Suppressor macrophage treated with lipopolysaccharide for 4 hours (primary cell): Measurements from ENCODE around the gene PCDHA2.
A peak's percentile ranks its signal among the peaks of the same experiment; 100 is the strongest.
"Not testable (repeated sequence)": the region's sequence is repeated elsewhere in the genome, so short reads cannot be mapped to it uniquely, and the experiment has no call there.

Experiments
- DNase-seq: peaks from one replicate; pipeline ENCODE4 v3.0.0-alpha.2; 2020

Gene PCDHA2

DNA sequence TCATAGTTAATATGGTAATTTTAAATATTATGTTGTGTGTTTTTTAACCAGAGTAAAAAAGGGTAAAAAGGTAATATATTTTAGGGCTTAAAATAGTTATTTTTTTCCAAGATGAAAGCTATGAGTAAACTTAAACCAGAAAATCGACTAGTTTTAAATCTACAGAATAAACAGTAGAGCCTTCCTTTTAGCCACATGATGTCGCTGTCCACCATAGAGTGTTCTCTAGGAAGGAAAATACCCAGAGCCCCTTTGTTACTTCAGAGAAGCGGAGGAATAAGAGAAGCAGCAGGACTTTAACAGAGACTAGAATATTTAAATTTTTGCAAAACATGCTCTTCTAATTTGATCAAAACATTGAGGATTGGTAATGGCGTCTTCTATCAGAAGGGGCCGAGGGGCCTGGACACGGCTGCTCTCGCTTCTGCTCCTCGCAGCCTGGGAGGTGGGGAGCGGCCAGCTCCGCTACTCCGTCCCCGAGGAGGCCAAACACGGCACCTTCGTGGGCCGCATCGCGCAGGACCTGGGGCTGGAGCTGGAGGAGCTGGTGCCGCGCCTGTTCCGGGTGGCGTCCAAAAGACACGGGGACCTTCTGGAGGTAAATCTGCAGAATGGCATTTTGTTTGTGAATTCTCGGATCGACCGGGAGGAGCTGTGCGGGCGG is at the start of gene PCDHA2:
Gene PCDHA2 (plus strand): TSS at position 258 of the 664 bp plus-strand sequence.
- no peak for DNase-seq

DNA sequence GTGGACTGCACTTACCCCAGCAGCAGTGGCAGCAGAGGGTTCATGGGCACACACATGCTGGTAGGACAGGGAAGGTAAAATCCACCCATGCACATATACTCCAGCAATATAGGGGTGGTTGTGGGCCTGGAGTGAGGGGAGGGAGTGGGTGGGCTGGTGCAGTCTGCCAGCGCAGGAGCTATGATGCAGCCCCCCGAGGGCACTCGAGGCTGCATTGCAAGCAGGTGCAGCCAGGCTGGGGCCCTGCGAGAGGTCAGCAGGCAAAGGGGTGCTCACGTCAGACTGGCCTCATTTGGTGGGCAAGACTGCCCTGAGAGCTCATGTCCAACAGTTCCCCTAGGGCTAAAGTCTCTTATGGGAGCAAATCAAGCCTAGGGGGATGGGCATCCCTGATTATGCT is 41.1 kb upstream of the PCDHA2 start:
- no peak for DNase-seq

GRCh38 chr5:140764177-140764973 is 30.3 kb upstream of the PCDHA2 start:
- DNase-seq: no peak

DNA sequence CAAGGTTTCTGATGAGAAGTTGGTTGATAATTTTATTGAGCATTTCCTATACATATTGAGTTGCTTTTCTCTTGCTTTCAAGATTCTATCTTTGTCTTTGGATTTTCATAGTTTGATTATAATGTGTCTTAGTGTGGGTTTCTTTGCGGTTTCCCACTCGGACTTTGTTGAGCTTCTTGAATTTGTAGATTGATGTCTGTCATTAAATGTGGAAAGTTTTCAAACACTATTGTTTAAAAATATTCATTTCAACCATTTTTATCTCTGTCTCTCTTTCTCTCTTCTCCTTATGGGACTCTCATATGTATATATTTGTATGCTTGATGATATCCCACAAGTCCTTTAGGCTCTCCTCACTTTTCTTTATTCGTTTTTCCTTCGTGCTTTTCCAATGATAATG is 27.2 kb upstream of the PCDHA2 start:
- DNase-seq: no peak

DNA sequence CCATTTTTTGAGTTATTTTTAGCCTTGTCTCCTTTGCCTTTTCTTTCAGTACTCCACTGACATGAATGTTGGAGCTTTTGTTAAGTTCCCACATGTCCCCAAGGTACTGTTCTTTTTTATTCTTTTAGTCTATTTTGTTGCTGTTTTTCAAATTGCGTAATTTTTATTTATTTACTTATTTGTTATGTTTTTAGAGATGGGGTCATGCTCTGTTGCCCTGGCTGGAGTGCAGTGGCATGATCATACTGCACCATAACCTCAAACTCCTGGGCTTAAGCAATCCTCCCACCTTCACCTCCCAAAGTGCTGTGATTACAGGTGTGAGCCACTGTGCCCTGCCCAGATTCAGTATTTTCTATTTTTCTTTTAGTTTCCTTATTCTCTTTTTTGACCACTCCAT is 14.1 kb upstream of the PCDHA2 start:
- no peak for DNase-seq

DNA sequence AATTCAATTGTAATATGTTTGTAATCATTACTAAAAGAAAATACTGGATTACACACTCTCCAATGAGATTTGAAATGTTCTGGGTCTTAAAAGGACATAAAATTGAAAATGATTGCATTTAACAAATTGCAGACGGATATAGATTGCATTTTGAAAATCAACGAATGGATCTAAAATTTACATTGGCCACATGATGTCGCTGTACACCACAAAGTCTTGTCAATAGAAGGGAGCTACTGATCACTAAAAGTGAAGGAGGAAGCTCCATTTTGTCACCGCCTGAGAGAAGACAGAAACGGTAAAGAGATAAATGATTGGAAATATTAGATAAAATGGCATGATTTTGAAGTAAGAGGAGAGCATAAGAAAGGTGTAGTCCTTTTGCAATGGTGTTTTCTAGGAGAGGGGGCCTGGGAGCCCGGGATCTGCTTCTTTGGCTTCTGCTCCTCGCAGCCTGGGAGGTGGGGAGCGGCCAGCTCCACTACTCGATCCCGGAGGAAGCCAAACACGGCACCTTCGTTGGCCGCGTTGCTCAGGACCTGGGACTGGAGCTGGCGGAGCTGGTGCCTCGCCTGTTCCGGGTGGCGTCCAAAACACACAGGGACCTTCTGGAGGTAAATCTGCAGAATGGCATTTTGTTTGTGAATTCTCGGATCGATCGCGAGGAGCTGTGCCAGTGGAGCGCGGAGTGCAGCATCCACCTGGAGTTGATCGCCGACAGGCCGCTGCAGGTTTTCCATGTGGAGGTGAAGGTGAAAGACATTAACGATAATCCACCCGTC is 8.6 kb upstream of the PCDHA2 start, which contains the start of gene PCDHA1:
Gene PCDHA1 (plus strand): TSS at position 236 of the 782 bp plus-strand sequence.
- no peak for DNase-seq

GRCh38 chr5:140787422-140787821 is 7.2 kb upstream of the PCDHA2 start:
- DNase-seq: not testable (repeated sequence)

DNA sequence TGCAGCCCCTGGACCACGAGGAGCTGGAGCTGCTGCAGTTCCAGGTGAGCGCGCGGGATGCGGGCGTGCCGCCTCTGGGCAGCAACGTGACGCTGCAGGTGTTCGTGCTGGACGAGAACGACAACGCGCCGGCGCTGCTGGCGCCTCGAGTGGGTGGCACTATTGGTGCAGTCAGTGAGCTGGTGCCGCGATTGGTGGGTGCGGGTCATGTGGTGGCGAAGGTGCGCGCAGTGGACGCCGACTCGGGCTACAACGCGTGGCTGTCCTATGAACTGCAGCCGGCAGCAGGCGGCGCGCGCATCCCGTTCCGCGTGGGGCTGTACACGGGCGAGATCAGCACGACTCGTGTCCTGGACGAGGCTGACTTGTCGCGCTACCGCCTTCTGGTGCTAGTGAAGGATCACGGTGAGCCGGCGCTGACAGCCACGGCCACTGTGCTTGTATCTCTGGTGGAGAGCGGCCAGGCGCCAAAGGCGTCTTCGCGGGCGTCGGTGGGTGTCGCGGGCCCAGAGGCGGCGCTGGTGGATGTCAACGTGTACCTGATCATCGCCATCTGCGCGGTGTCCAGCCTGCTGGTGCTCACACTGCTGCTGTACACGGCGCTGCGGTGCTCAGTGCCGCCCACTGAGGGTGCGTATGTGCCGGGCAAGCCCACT is 6.7 kb upstream of the PCDHA2 start:
- DNase-seq: not testable (repeated sequence)

DNA sequence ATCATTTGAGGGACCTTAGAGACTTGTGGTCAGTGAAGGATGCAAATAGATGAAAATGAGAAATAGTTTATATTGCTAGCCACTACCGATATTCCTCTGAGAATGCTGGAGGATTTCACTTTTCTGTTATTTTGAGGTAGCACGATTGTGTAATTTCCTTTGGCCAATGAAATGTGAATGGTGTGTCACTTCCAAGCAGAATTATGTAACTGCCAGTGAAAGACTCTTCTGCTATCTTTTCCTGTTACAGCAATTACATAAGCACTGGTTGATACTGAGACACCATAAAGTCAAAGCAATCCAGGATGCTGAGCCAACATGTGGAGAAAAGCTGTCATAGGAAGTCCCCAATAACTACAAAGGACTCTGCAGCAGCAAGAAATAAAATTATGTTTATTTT is 3.6 kb upstream of the PCDHA2 start:
- no peak for DNase-seq

GRCh38 chr5:140795259-140795641 is 598 bp downstream of the PCDHA2 start:
- no peak for DNase-seq

DNA sequence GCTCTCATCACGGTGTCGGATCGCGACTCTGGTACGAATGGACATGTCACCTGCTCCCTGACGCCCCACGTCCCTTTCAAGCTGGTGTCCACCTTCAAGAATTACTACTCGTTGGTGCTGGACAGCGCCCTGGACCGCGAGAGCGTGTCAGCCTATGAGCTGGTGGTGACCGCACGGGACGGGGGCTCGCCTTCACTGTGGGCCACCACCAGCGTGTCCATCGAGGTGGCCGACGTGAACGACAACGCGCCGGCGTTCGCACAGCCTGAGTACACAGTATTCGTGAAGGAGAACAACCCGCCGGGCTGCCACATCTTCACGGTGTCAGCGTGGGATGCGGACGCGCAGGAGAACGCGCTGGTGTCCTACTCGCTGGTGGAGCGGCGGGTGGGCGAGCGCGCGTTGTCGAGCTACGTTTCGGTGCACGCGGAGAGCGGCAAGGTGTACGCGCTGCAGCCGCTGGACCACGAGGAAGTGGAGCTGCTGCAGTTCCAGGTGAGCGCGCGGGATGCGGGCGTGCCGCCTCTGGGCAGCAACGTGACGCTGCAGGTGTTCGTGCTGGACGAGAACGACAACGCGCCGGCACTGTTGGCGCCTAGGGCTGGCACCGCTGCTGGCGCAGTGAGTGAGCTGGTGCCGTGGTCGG is 1.5 kb downstream of the PCDHA2 start:
- DNase-seq: not testable (repeated sequence)

GRCh38 chr5:140796718-140797095 is 2.1 kb downstream of the PCDHA2 start:
- no peak for DNase-seq

DNA sequence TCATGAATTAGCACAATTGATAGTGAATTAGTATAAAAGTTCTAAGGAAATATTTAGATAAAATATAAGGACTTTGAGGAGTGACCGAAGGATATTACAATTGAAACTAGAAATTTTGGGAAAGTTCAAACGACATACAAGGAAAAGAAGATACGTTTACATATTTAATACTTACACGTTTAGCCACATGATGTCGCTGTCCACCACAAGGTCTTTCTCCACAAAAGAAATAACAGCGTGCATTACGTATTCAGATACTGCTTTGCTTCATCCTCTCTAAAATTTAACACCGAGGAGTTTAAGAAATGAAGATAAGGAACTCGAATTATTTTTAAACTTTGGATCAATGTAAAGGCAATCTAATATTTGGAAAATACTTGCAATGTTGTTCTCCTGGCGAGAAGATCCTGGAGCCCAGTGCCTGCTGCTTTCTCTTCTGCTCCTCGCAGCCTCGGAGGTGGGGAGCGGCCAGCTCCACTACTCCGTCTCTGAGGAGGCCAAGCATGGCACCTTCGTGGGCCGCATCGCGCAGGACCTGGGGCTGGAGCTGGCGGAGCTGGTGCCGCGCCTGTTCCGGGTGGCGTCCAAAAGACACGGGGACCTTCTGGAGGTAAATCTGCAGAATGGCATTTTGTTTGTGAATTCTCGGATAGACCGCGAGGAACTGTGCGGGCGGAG is 6.3 kb downstream of the PCDHA2 start, which contains the start of gene PCDHA3:
Gene PCDHA3 (plus strand): TSS at position 242 of the 678 bp plus-strand sequence.
- no peak for DNase-seq

- no peak for DNase-seq
These were observed 6.8 kb downstream of the PCDHA2 start for GRCh38 chr5:140801494-140801841.

GRCh38 chr5:140802381-140802780 is 7.7 kb downstream of the PCDHA2 start:
- not testable (repeated sequence) for DNase-seq

GRCh38 chr5:140802781-140803271 is 8.2 kb downstream of the PCDHA2 start:
- no peak for DNase-seq

DNA sequence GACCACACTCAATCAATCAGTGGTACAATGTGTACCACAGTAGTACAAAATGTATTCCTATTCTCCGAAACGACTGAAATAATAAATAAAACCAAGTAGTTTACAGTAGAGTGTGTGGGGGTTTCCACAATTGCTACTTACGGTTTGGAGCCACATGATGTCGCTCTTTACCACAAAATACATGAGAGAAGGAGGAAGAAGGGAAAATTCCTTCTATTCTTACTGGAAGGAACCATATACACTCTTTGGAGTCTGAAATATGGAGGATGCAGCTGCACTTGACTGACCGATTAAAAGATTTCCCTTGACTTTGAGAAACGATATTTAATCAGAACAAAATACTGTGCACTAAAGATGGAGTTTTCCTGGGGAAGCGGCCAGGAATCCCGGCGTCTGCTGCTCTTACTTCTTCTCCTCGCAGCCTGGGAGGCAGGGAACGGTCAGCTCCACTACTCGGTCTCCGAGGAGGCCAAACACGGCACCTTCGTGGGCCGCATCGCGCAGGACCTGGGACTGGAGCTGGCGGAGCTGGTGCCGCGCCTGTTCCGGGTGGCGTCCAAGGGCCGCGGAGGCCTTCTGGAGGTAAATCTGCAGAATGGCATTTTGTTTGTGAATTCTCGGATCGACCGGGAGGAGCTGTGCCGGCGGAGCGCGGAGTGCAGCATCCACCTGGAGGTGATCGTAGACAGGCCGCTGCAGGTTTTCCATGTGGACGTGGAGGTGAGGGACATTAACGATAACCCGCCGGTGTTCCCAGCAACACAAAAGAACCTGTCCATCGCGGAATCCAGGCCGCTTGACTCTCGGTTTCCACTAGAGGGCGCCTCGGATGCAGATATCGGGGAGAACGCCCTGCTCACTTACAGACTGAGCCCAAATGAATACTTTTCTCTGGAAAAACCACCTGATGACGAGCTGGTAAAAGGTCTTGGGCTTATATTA is 12.5 kb downstream of the PCDHA2 start, which contains the start of gene PCDHA4:
Gene PCDHA4 (plus strand): TSS at position 235 of the 942 bp plus-strand sequence.
- DNase-seq: peak; percentile 17

- not testable (repeated sequence) for DNase-seq
These were observed 13.7 kb downstream of the PCDHA2 start for GRCh38 chr5:140808241-140808888.

DNA sequence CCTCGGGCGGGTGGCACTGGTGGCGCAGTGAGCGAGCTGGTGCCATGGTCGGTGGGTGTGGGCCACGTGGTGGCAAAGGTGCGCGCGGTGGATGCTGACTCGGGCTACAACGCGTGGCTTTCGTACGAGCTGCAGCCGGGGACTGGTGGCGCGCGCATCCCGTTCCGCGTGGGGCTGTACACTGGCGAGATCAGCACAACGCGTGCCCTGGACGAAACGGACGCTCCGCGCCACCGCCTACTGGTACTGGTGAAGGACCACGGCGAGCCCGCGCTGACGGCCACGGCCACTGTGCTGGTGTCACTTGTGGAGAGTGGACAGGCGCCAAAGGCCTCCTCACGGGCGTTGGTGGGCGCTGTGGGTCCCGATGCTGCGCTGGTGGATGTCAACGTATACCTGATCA is 14.2 kb downstream of the PCDHA2 start:
- no peak for DNase-seq
